Right kidney (tissue), 1 donor: ENCODE measurements around the gene LCN1.

Source experiments
- DNase-seq: peaks from one replicate; pipeline ENCODE4 v3.0.0-alpha.2; 2016

The LCN1 gene

GRCh38 chr9:135488527-135488926 is 32.7 kb upstream of the LCN1 start:
- DNase-seq: no peak

DNA sequence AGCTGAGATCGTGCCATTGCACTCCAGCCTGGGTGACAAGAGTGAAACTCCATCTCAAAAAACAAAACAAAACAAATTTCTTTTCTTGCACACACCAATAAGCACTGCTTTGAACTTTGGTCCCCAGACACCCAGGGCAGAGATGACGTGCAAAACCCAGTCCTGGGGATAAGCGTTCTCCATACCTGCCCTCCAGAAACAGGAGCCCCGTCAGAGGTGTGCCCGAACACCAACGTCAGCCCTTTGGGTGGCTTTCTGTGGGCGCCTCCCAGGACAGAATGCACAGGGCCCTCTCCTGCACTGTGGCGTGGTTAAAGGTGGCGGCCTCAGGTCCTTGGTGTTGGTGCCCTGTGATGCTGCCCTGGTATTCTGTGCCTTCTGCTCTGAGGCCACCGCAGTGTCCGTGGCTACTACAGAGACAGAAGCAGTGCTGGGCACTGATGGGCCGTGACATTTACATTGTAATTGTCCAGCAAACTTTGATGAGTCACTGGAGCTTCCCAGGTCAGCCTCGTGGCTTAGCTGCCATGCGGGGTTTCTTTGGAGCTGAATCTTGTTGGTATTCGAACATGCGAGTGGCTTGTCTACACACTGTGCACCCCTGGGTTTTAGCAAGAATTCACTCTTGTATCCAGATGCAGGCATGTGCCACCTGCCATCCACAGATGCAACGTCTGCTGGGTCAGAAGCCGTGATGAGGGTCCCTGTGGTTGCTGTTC is 31.9 kb upstream of the LCN1 start:
- DNase-seq: no peak

DNA sequence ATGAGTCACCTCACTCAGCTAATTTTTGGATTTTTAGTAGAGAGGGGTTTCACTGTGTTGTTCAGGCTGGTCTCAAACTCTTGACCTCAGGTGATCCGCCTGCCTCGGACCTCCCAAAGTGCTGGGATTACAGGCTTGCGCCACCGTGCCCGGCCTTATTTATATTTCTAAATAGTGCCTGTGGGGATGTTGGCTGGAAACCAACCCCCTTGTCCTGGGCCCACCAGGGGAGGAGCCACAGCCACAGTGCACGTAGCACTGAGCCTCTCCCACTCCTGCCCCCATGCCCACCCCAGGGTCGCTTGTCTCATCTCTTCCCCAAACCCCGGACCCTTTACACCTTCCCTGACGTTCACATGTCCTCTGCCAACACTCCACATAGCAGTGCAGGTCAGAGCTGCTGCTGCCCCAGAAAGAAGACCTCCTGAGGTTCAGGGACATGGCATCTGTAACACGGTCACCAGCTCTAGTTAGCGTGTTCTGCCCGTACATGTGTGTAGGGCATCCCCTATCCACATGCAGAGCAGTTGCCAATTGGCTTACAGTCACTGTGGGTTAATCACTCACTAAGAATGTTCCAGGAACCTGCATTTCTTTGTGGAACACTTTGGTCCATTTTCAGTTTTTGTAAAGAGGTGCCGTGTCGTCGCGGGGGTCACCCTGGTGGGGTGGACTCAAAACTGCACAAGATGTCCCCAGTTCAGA is 30.9 kb upstream of the LCN1 start:
- no peak for DNase-seq

DNA sequence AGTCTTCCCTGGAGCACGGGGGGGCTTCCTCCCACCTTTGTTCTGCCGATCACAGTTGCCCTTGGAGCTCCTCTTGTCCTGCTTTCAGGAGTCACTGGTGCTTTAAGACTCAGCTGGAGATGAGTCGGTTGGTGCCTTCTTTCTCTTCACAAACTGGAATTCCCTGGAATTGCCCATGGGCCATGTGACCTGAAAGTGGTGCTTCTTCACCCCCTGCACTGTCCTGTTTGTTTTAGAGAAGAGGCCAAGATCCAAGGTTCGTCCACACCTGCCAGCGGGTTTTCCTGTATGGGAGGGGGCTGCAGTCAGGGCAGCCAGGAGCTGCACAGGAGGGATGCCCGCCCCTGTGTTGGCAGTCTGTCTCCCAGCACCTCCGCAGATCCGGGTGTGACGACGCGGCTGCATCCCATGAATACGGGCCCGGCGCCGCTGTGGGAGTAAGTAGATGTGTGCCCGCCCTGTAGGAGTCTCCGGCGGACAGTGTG is 30.2 kb upstream of the LCN1 start:
- DNase-seq: no peak

DNA sequence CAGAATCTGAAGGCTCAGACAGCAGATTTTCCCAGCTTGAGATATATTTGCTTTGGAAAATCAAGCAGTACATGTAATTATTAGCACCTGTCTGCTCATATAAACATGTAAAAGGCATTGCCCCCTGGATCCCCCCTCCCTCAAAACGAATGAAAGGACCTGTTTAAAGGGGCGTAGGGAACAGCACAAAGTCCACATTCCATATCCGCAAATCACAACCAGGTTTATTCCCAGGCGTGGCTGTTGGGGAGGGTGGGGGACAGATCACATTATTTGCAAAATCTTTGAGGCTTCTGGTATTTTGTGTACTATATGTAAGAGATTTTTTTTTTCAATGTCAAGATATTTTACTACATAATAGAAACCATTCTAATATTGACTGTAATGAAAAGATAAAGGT is 29.5 kb upstream of the LCN1 start:
- DNase-seq: no peak

DNA sequence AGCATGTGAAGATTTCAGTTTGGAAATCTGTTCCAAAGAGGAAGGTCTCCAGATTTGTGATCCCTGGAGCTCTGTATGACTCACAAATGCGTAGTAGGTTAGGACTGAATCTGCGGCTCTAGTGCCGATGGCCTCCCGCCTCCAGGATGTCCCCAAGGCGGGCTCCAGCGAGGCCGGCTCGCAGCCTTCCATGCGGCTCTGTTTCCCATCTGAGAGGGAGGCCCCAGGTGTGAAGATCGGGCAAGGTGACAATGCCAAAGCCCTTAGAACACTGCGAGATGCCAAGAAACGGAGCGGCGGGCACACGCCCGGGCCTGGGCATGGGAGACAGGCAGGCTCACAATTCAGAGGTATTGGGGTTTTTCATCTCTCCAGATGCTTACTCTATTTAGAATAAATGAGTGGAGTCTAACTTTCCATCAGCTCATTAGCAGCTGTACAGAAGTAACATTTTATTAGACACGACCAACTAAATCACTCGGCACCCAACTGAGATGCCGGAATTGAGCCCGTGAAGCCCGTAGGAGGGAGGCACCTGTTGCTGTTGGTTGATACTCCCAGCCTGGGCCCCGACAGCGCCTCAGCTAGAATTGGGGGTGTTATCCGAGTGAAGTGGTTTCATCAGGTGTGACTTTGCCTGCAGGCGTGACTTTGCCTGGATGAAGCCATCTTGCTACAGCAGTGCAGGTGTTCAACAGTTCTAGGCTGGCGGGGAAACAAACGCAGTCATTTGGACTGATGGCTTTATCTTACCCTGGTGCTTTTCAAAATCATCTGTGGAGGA is 28.2 kb upstream of the LCN1 start:
- no peak for DNase-seq

- no peak for DNase-seq
These were observed 26.3 kb upstream of the LCN1 start for GRCh38 chr9:135494791-135495559.

DNA sequence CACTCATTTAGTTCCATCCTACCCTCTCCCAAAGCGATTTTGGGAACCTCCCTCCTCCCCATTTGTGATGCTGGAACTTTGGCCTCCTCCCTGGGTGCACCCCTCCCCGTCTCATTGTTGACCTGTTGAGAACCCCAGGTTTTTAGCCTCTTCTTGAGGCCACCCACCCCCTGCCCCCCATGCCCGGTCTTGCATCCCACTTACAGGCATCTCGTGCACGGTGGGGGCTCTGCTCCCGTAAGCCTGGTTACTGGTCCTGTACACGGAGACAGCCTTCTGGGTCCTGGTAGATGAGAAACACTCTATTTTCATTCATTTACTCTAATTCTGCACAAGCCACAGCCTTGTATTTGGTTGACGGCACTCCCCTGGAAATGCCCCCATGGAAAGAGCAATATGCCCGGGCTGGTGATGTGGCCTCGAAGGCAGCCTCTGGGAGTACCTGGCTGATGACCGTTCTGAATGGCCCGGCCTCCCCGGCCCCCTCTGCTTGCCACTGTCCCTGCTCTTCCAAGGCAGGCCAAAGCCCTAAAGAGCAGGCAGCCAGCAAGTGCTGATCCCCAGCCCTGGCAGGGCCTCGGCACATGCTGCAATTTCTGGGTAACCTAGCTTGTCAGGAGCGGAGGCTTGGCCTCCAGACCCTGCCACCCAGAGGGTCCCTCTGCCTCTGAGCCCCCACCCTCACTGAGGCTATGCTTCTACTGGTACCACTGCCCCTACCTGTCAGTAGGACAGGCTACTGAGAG is 22.7 kb upstream of the LCN1 start:
- DNase-seq: no peak

GRCh38 chr9:135499326-135500070 is 21.7 kb upstream of the LCN1 start:
- DNase-seq: peak; percentile 92

DNA sequence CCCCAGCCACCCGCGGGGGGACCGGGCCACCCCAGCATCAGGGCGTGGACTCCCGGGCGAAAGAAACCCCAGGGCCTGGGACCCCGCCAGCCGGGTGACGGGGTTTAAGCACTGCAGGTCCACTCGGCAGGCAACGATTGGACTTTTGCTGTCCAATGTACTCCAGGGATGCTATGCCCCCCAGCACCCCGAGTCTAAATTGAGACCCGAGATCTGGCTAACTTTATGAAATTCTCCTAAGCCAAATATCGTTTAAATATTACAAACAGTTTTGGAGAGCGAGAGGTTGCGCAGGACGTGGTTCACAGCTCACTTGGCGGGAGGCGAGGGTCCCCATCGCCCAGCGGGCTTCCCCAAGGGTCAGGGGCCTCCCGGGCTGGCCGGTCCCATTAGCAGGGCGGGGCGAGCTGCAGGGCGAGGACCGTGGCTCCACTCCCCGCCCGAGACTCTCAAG is 21.1 kb upstream of the LCN1 start:
- DNase-seq: peak; percentile 89

DNA sequence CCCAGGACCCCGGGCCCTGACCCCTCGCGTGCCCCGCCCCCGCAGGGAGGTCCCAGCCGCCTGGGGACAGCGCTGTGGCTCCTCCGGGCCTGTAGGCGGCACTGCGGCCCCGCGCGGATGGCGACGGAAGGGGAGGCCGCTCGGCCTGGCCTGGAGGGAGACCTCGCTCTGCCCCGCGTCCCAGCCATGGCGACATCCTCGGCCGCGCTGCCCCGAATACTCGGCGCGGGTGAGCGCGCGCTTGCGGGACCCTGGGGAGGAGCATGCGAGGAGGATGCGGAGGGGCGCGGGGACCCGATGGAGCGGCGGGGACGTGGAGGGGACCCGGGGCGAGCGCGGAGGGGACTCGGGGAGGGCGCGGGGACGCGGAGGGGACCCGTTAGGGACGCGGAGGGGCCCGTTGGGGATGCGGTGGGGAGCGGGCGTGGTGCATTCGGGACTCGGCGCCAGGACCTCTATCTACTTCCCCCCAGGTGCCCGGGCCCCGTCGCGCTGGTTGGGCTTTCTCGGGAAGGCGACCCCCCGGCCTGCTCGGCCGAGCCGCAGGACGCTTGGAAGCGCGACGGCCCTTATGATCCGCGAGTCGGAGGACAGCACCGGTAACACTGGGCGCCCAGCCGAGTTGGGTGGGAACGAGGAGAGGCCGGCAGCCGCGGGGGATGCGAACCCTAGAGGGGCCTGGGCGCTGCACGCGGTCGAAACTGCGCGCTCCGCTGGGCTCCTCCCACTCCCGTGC is 20.5 kb upstream of the LCN1 start, which contains the start of gene MRPS2:
Gene MRPS2, plus strand, starts transcription at position 158 of the 736 bp plus-strand sequence. Its CDS starts 29 bp downstream, at position 187.
- DNase-seq: peak; percentile 88

GRCh38 chr9:135501261-135502167 is 19.7 kb upstream of the LCN1 start:
- DNase-seq: no peak

GRCh38 chr9:135502168-135502872 is 18.9 kb upstream of the LCN1 start:
- no peak for DNase-seq

DNA sequence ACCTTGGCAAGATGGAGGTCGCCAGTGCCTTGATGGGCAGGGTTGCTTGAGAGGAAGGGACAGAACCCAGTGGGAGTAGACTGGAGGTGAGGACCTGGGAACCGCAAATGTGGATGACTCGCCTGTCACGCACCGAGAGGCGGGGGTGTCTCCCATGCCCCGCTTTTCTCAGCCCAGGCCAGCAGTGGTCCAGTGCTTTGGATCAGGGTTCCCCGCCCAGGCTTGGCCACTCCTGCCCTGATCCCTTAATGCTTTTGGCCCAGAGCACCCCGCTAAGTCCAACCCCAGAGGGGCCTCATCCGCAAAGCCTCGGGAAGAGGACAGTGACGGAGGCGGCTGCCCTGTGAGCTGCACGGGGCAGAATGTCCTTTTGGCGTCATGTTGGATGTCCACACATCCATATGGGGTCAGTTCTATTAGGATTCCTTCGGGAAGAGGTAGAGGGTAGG is 18.3 kb upstream of the LCN1 start:
- no peak for DNase-seq

DNA sequence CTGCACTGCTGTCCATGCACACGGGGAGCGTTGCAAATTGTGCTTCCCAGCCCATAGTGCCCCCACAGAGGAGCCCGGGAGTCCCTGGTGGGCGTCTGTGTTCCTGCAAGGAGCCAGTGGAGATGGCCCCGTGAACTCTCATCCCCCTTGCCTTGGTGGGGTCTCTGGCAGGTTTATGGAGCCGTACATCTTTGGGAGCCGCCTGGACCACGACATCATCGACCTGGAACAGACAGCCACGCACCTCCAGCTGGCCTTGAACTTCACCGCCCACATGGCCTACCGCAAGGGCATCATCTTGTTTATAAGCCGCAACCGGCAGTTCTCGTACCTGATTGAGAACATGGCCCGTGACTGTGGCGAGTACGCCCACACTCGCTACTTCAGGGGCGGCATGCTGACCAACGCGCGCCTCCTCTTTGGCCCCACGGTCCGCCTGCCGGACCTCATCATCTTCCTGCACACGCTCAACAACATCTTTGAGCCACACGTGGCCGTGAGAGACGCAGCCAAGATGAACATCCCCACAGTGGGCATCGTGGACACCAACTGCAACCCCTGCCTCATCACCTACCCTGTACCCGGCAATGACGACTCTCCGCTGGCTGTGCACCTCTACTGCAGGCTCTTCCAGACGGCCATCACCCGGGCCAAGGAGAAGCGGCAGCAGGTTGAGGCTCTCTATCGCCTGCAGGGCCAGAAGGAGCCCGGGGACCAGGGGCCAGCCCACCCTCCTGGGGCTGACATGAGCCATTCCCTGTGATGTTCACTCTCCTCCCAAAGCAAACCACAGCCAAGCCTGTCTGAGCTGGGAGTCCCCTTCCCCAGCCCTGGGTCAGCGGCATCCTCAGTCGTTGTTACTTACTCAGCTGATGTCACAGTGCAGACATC is 17.6 kb upstream of the LCN1 start:
- no peak for DNase-seq

DNA sequence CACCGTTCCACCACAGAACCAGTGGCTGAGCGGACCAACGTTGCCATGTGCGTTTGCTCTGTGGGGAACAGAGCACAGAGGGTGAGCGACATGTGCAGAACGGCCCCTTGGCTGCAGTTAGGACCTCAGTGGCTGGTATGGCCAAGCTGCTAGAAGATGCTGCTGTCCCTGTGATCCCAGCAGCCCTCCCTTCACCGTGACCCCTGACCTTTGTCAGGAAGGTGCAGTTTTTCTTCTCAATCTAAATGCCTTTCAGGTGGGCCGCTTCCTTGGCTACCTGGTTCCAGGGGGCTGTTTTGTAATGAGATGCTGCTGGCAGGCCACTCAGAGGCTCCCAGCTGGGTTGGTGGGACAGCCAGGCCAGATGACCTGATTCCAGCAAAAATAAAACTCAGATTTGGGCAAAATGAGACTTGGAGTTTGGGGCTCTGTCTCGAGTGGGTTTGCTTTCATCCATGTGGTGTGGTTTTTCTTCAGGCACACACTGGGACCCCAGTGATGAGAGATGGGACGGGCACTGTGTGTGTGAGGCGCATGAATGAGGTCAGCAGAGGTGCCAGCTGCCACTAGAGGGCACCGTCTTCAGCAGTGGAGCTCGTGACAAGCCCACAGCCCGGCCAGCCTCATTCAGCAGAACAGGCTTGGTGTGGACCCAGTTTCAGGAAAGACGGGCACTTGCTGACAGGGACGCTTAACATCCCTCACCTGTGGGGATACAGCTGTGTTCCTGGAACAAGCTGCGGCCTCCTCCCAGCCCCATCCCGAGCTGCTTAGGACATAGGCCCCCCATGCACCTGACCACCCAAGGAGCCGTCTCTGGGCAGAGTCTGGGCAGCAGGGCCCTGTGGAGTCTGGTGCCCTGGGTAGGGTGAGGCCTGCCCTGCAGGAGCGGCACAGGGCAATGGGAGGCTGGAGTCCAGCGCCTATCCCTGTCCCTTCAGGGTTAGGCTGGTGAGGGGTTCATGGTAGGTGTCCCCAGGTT is 16.7 kb upstream of the LCN1 start:
- DNase-seq: peak; percentile 53
